ENCODE data around the gene ETS1.

The ETS1 gene

DNA sequence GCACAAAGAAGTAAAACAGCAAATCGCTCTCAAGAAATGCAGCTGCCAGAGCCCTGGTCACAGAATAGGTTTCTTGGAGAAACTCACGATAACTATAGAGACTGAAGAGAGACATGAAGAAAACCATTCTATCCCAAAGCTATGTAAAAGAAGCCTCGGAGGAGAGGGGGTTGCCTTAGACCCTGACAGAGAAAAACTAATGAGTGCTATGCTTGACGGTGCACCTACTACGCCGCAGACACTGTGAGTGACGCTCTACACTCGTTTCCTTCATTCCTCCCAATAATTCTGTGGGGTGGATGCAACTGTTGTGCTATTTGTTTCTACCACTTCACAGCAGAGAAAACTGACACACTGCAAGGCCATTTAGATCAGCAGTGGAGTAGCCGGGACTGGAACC lies 121.8 kb downstream of the ETS1 start:
- Histone ChIP-seq H3K27ac (ENCODE audit: low read depth, low read length) (no peak overlapping the region), H3K9me3 (ENCODE audit: insufficient read depth, low read depth, low read length) (no peaks in the 10 kb centered on the region), H3K36me3 (ENCODE audit: insufficient read depth, low read length) (peaks cover 13% of the 10 kb centered on the region; the same call in 1 of the 2 replicates), H3K27me3 (ENCODE audit: insufficient read depth, low read length) (no peaks in the 10 kb centered on the region), H3K4me3 (ENCODE audit: low read length) (no peak overlapping the region), H3K9ac (ENCODE audit: low read depth, low read length) (no peak overlapping the region), H3K4me1 (ENCODE audit: insufficient read depth, low read length) (no peaks in the 10 kb centered on the region; the same call in 1 of the 2 replicates)
- WGBS, result 97% methylated on average over 9 of the region's 9 CpGs

DNA sequence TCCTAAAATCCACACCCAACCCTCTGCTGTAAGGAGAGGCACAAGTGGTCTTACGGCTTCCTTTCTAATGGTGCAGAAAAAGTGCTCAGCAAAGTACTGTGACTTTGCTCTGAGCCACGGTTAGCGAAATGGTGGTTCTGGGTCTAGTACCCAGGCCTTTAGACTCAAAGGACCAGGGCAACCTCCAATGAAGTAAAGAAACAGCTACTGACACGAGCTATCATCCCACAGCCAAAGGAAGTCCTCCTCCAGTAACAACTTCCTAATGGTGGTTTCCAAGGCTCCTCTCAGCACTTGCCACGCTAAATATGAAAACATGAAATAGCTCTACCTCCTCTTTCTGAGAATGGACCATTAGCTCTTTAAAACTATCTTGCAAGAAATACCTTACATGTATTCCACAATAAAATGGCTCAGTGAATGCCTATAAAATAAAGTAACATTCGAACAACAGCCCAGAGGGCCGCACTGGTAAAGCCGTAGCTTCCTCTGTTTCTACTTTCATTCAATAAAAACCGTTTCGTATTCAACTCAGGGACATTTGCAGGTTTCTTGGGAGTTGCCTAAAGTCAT lies 122.4 kb downstream of the ETS1 start:
- Histone ChIP-seq H3K27ac (ENCODE audit: low read depth, low read length) (no peak overlapping the region), H3K36me3 (ENCODE audit: insufficient read depth, low read length) (peaks cover 13% of the 10 kb centered on the region; the same call in 1 of the 2 replicates), H3K4me1 (ENCODE audit: insufficient read depth, low read length) (no peaks in the 10 kb centered on the region; the same call in 1 of the 2 replicates), H3K4me3 (ENCODE audit: low read length) (no peak overlapping the region), H3K27me3 (ENCODE audit: insufficient read depth, low read length) (no peaks in the 10 kb centered on the region), H3K9me3 (ENCODE audit: insufficient read depth, low read depth, low read length) (no peaks in the 10 kb centered on the region), H3K9ac (ENCODE audit: low read depth, low read length) (no peak overlapping the region)
- 92% methylated on average over 10 of the region's 10 CpGs for WGBS

- Histone ChIP-seq H3K9me3 (ENCODE audit: insufficient read depth, low read depth, low read length) (no peaks in the 10 kb centered on the region), H3K27ac (ENCODE audit: low read depth, low read length) (no peak overlapping the region), H3K36me3 (ENCODE audit: insufficient read depth, low read length) (peaks cover 13% of the 10 kb centered on the region; the same call in 1 of the 2 replicates), H3K4me3 (ENCODE audit: low read length) (no peak overlapping the region), H3K27me3 (ENCODE audit: insufficient read depth, low read length) (no peaks in the 10 kb centered on the region), H3K4me1 (ENCODE audit: insufficient read depth, low read length) (no peaks in the 10 kb centered on the region; the same call in 1 of the 2 replicates), H3K9ac (ENCODE audit: low read depth, low read length) (no peak overlapping the region)
- 97% methylated on average over 2 of the region's 3 CpGs for WGBS
These were observed 123.4 kb downstream of the ETS1 start for GRCh38 chr11:128463979-128464378.

- Histone ChIP-seq H3K4me3 (ENCODE audit: low read length) (no peak overlapping the region), H3K27ac (ENCODE audit: low read depth, low read length) (no peak overlapping the region), H3K4me1 (ENCODE audit: insufficient read depth, low read length) (no peaks in the 10 kb centered on the region; the same call in 1 of the 2 replicates), H3K36me3 (ENCODE audit: insufficient read depth, low read length) (peaks cover 15% of the 10 kb centered on the region; the same call in 1 of the 2 replicates), H3K9me3 (ENCODE audit: insufficient read depth, low read depth, low read length) (no peaks in the 10 kb centered on the region), H3K9ac (ENCODE audit: low read depth, low read length) (no peak overlapping the region), H3K27me3 (ENCODE audit: insufficient read depth, low read length) (no peaks in the 10 kb centered on the region)
- 89% methylated on average over 8 of the region's 8 CpGs for WGBS
These were observed 124.0 kb downstream of the ETS1 start for GRCh38 chr11:128463371-128463829.

DNA sequence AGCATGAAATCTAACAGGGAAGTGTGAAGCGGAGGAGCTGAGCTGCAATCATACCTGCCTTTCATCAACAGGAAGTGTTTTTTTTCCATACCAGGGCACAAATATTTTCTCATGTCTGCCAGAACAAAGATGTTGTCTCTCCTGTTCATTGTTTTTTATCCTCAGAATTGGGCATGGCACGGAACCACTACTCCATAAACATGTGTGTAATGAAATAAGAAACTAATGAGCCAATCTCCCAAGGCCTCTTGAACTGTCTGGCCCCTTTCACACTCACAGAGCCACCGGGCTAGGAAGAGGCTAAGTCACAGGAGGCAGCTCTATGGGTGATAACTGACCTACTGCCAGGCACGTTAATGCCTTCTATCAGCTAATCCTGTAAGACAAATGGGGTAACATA lies 124.4 kb downstream of the ETS1 start:
- Histone ChIP-seq H3K27me3 (ENCODE audit: insufficient read depth, low read length) (no peaks in the 10 kb centered on the region), H3K9ac (ENCODE audit: low read depth, low read length) (no peak overlapping the region), H3K36me3 (ENCODE audit: insufficient read depth, low read length) (peaks cover 18% of the 10 kb centered on the region; the same call in 1 of the 2 replicates), H3K9me3 (ENCODE audit: insufficient read depth, low read depth, low read length) (no peaks in the 10 kb centered on the region), H3K4me3 (ENCODE audit: low read length) (no peak overlapping the region), H3K4me1 (ENCODE audit: insufficient read depth, low read length) (no peaks in the 10 kb centered on the region; the same call in 1 of the 2 replicates), H3K27ac (ENCODE audit: low read depth, low read length) (no peak overlapping the region)
- 88% methylated on average over 4 of the region's 4 CpGs for WGBS

GRCh38 chr11:128462189-128462588 lies 125.2 kb downstream of the ETS1 start:
- Histone ChIP-seq H3K27ac (ENCODE audit: low read depth, low read length) (no peak overlapping the region), H3K36me3 (ENCODE audit: insufficient read depth, low read length) (peaks cover 18% of the 10 kb centered on the region; the same call in 1 of the 2 replicates), H3K27me3 (ENCODE audit: insufficient read depth, low read length) (no peaks in the 10 kb centered on the region), H3K9me3 (ENCODE audit: insufficient read depth, low read depth, low read length) (no peaks in the 10 kb centered on the region), H3K4me1 (ENCODE audit: insufficient read depth, low read length) (no peaks in the 10 kb centered on the region; the same call in 1 of the 2 replicates), H3K9ac (ENCODE audit: low read depth, low read length) (no peak overlapping the region), H3K4me3 (ENCODE audit: low read length) (no peak overlapping the region)
- WGBS, result 96% methylated on average over 13 of the region's 13 CpGs

DNA sequence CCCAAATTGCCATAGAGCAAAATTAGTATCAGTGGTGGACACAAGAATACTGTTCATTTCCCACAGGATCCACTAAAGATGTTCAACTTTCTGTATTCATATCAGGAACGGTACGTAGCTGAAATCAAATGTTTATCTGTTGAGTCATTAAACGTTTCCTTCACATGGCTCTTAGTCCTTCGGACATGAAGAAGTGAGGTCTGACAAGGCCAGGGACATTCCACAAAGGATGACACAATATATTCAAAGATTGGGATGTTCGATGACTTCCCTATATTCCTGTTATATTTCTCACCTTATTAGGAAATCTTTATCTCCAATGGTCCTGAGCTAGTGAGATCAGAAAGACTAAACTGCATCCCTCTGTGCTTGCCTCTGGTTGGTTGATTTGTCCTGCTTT lies 129.0 kb downstream of the ETS1 start:
- Histone ChIP-seq H3K9ac (ENCODE audit: low read depth, low read length) (no peak overlapping the region), H3K27me3 (ENCODE audit: insufficient read depth, low read length) (no peaks in the 10 kb centered on the region), H3K27ac (ENCODE audit: low read depth, low read length) (no peak overlapping the region), H3K4me3 (ENCODE audit: low read length) (no peak overlapping the region), H3K9me3 (ENCODE audit: insufficient read depth, low read depth, low read length) (no peaks in the 10 kb centered on the region), H3K36me3 (ENCODE audit: insufficient read depth, low read length) (peaks cover 17% of the 10 kb centered on the region; the same call in 1 of the 2 replicates), H3K4me1 (ENCODE audit: insufficient read depth, low read length) (no peaks in the 10 kb centered on the region; the same call in 1 of the 2 replicates)
- WGBS, result 94% methylated on average over 5 of the region's 5 CpGs

DNA sequence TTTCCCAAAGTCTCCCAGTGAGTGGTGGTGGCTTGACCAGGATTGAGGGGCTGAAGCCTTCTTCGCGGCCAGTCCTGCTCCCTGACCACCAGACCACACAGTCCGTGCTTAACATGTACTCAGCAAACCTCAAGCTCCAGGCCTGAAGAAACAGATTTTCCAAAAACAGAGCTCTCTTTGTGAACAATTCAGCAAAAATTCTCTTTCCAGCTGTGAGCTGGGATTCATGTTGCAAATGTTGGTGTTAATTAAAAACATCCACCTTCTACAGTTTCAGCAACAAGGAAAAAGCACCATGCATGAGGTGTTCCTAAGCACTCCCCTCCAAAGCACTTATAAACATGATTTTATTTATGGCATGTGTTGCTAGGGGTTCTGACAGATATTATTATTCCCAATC lies 129.5 kb downstream of the ETS1 start:
- WGBS, result 96% methylated on average over 3 of the region's 3 CpGs
- H3K36me3 ChIP-seq (ENCODE audit: insufficient read depth, low read length), result peaks cover 13% of the 10 kb centered on the region; the same call in 1 of the 2 replicates
- no peak overlapping the region for H3K27ac ChIP-seq (ENCODE audit: low read depth, low read length)

DNA sequence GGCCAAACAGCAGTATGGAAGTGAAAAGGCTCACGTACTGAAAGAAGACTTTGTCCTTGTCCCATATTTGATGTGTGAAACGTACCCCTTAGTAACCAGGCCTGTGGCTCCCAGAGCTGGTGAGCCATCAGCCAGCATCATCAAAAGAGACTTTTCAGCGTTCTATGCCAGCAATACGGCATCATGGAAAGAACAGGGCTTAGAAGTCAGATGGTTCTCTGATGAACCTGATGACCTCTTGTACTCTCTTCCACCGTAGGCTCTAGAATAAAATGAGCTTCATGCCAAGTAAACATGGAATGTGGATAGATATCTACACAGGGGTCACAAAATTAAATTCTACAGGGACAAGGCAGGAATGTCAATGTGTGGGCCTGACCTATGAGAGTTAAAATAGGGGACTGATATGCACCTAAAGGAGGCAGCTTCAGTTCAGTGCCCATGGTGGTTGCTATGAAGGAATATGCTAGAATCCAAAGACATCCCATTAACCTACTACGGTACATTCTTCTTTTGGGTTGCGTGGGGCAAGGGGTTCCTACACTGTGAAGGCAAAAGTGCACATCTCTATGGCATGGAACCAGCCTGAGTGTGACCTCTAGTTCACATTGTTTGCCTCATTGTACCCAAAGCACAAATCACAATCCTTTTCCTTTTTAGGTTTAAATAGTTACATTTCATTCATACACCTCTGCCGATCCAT lies 130.6 kb downstream of the ETS1 start:
- 96% methylated on average over 8 of the region's 8 CpGs for WGBS
- no peak overlapping the region for H3K9ac ChIP-seq (ENCODE audit: low read depth, low read length)
- H3K36me3 ChIP-seq (ENCODE audit: insufficient read depth, low read length), result peaks cover 4% of the 10 kb centered on the region; the same call in 1 of the 2 replicates
- H3K9me3 ChIP-seq (ENCODE audit: insufficient read depth, low read depth, low read length), result no peaks in the 10 kb centered on the region
- no peak overlapping the region for H3K4me3 ChIP-seq (ENCODE audit: low read length)
- H3K27me3 ChIP-seq (ENCODE audit: insufficient read depth, low read length), result no peaks in the 10 kb centered on the region
- no peak overlapping the region for H3K27ac ChIP-seq (ENCODE audit: low read depth, low read length)
- no peaks in the 10 kb centered on the region for H3K4me1 ChIP-seq (ENCODE audit: insufficient read depth, low read length)

More for the DNA sequence above, 129.5 kb downstream of the ETS1 start:
- Histone ChIP-seq H3K4me1 (ENCODE audit: insufficient read depth, low read length) (no peaks in the 10 kb centered on the region), H3K4me3 (ENCODE audit: low read length) (no peak overlapping the region), H3K9me3 (ENCODE audit: insufficient read depth, low read depth, low read length) (no peaks in the 10 kb centered on the region), H3K9ac (ENCODE audit: low read depth, low read length) (no peak overlapping the region), H3K27me3 (ENCODE audit: insufficient read depth, low read length) (no peaks in the 10 kb centered on the region)

DNA sequence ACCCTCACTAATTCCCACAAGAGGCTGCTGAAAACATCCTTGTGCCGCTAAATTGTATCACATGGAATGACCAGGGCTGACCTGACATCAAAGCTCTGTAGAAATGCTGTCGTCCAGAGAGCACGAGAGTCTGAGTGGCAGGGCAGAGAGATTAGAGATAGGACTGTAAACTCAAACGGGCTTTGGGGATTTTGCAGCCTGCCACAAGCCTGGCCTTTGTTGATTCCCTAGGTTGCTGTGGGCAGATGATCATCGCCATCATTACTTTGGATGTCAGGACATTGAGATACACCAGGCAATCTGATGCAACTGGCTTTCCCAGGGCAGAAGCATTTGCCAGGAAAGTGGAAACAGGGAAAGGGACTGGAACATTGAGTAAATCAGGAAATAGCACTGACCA lies 131.6 kb downstream of the ETS1 start:
- H3K4me1 ChIP-seq (ENCODE audit: insufficient read depth, low read length), result no peaks in the 10 kb centered on the region
- no peaks in the 10 kb centered on the region for H3K9me3 ChIP-seq (ENCODE audit: insufficient read depth, low read depth, low read length)
- H3K27ac ChIP-seq (ENCODE audit: low read depth, low read length), result no peak overlapping the region
- 92% methylated on average over 5 of the region's 5 CpGs for WGBS
- no peak overlapping the region for H3K4me3 ChIP-seq (ENCODE audit: low read length)
- peaks cover 4% of the 10 kb centered on the region; the same call in 1 of the 2 replicates for H3K36me3 ChIP-seq (ENCODE audit: insufficient read depth, low read length)
- H3K9ac ChIP-seq (ENCODE audit: low read depth, low read length), result no peak overlapping the region
- no peaks in the 10 kb centered on the region for H3K27me3 ChIP-seq (ENCODE audit: insufficient read depth, low read length)
